ENCODE data around the gene CDH15.

Gene CDH15

DNA sequence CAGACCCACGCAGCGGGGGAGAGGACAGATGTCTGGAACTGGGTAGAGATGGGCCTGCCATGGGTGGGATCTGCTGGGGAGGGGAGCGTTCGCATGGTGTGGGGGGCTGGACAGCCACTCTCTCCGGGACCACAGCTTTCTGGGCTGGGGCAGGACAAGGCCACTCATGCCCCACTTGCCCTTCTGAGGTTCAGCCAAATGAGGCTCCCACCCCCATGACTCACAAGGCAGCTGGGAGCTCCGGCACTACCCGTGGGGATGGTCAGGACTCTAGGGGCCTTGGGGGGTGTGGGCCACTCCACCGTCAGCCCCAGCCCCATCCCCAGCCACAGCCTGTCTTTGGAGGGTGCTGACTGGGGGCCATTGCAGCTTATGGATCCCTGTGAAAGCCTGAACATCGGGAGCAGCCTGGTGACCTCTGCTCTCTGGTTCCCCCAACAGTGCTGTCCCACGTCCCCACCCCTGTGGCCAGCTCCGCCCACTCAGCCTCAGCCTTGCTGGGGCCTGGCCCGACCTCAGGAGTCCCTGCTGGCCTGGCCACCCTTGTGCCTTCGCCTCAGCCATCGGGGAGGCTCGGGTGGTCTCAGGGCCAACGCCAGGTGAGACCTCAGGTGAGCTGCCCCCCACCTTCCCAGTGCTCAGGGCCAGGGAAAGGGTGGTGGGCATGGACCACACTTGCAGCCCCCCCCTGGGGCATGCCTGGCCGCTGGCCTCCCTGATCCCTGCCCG is 4.7 kb upstream of the CDH15 start:
- Histone ChIP-seq H3K4me3 (no peak overlapping the region), H3K27ac (no peak overlapping the region), H3K27me3 (peaks cover 6 to 92% of the 10 kb centered on the region in 2 donors), H3K9me3 (no peaks in the 10 kb centered on the region), H3K36me3 (no peaks in the 10 kb centered on the region), H3K4me1 (peaks cover 0 to 29% (median 19%) of the 10 kb centered on the region in 4 donors)
- intact Hi-C loops (cut with DNase I; ENCODE audit: low total_unique reads): loop anchor here (5.0 kb wide), 1 partner anchor 425 kb away; no protein-coding TSS in a partner anchor
- TF ChIP-seq, protein P1, sequence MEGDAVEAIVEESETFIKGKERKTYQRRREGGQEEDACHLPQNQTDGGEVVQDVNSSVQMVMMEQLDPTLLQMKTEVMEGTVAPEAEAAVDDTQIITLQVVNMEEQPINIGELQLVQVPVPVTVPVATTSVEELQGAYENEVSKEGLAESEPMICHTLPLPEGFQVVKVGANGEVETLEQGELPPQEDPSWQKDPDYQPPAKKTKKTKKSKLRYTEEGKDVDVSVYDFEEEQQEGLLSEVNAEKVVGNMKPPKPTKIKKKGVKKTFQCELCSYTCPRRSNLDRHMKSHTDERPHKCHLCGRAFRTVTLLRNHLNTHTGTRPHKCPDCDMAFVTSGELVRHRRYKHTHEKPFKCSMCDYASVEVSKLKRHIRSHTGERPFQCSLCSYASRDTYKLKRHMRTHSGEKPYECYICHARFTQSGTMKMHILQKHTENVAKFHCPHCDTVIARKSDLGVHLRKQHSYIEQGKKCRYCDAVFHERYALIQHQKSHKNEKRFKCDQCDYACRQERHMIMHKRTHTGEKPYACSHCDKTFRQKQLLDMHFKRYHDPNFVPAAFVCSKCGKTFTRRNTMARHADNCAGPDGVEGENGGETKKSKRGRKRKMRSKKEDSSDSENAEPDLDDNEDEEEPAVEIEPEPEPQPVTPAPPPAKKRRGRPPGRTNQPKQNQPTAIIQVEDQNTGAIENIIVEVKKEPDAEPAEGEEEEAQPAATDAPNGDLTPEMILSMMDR (IDR thresholded peaks at IDR 0.05): no peak
- DNase-seq: no peak

DNA sequence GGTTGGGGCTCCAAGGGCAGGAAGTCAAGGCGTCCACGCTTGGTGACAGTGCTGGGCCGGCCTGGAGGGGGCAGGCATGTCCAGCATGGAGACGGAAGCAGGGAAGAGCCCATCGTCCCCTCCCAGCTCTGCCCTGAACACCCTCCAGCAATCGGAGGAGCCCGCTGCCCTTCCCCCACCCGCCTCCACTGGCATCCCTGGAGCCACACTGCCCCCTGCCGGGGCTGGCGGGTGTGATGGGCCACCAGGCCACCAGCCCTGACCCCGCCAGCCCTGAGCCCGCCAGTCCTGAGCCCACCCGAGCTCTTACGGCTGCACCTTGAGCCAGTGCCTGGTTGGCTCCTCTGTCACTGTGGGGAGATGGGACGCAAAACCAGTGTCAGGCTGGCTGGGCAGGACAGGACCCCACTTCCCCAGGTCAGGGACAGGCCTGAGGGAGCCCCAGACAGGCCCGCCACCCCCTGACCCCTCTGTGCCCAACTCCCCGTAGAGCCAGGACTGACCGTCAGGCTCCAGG is 4.1 kb upstream of the CDH15 start:
- H3K27me3 ChIP-seq: peaks cover 6 to 92% of the 10 kb centered on the region in 2 donors
- TF ChIP-seq, protein P1 (IDR thresholded peaks at IDR 0.05): peak; percentile 50 to 56
- peak in 1 of 2 donors; percentile 63 for DNase-seq
- intact Hi-C loops (cut with DNase I; ENCODE audit: low total_unique reads): loop anchor here (5.0 kb wide), 1 partner anchor 425 kb away; no protein-coding TSS in a partner anchor
- H3K36me3 ChIP-seq: no peaks in the 10 kb centered on the region
- no peak overlapping the region for H3K27ac ChIP-seq
- no peak overlapping the region for H3K4me3 ChIP-seq
- H3K4me1 ChIP-seq: peaks cover 0 to 33% (median 20%) of the 10 kb centered on the region in 4 donors
- no peaks in the 10 kb centered on the region for H3K9me3 ChIP-seq

DNA sequence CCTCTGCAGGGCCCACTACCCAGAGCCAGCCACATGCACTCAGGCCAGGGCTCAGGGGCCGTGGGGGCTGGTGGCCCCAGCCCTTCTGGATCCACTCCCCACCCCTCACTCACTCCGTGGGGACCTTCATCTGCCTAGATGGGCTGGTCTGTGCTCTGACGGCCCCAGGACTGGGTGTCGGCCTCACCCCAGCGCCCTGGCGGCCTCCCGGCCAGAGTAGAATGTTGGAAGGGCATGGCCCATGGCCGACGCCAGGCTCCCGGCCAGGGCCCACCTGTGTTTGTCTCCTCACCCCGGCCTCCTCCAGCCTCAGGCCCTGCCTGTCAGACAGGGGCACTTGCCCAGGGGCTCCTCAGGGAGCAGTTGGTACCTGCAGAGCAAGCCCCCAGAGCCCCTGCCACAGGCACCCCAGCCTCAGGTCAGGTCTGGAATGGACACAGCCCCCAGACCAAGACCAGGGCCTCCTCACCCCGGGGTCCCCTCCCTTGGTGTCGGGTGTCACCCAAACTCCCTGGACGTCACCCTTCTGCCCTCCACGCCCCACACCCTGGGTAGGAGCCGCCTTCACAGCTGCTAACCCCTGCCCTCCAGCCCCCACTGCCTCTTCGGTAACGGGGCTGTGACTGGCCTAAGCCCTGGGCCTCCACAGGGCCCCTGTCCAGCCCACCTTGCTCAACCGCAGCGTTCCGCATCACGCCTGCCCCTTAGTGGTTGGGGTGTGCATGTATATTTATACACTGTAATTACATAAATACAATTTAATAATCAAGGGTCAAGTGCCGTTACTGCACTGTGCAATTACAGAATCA is 3.0 kb upstream of the CDH15 start:
- TF ChIP-seq, protein P1 (IDR thresholded peaks at IDR 0.05): no peak
- Histone ChIP-seq H3K9me3 (no peaks in the 10 kb centered on the region), H3K27me3 (peaks cover 6 to 90% of the 10 kb centered on the region in 2 donors), H3K36me3 (no peaks in the 10 kb centered on the region), H3K27ac (no peak overlapping the region), H3K4me3 (no peak overlapping the region), H3K4me1 (peaks cover 0 to 33% (median 20%) of the 10 kb centered on the region in 4 donors)
- intact Hi-C loops (cut with DNase I; ENCODE audit: low total_unique reads): loop anchor here (5.0 kb wide), 1 partner anchor 426 kb away; no protein-coding TSS in a partner anchor
- no peak for DNase-seq

DNA sequence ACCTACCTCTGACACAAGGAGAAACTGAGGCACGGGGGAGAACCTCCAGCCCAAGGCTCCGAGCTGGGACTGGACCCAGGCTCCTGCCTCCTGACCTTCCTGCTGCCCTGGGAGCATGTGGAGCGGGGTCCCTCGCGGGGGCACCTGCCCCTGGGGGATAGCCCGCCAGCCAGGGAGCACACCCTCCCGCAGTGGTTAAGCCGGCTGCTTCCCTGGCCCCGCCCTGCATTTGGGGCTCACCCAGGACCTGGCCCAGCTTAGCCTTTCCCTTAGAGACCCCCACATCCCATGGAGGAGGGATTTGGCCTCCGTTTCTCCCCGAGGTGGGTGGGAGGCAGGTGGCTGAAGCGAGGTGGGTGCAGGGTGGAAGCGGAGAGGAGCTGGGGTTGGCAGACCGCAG is 1.8 kb upstream of the CDH15 start:
- H3K27me3 ChIP-seq: peaks cover 6 to 93% of the 10 kb centered on the region in 2 donors
- DNase-seq: no peak
- intact Hi-C loops (cut with DNase I; ENCODE audit: low total_unique reads): loop anchor here (5.0 kb wide), 1 partner anchor 427 kb away; no protein-coding TSS in a partner anchor

More for the DNA sequence above, 1.8 kb upstream of the CDH15 start:
- TF ChIP-seq, protein P1 (IDR thresholded peaks at IDR 0.05): no peak
- H3K4me1 ChIP-seq: peaks cover 0 to 33% (median 20%) of the 10 kb centered on the region in 4 donors
- H3K36me3 ChIP-seq: no peaks in the 10 kb centered on the region
- no peak overlapping the region for H3K4me3 ChIP-seq
- no peaks in the 10 kb centered on the region for H3K9me3 ChIP-seq
- H3K27ac ChIP-seq: no peak overlapping the region
